GM19455 (cell line): ENCODE results near the gene PTGES3.
"Not testable (repeated sequence)": the region's sequence is repeated elsewhere in the genome, so short reads cannot be mapped to it uniquely, and the experiment has no call there.

ENCODE experiments used
- ATAC-seq: cut with Tn5 transposase; IDR thresholded peaks from one replicate; pipeline ENCODE4 v1.9.1; 2021; ENCODE audit not compliant: unreplicated experiment

Gene PTGES3

DNA sequence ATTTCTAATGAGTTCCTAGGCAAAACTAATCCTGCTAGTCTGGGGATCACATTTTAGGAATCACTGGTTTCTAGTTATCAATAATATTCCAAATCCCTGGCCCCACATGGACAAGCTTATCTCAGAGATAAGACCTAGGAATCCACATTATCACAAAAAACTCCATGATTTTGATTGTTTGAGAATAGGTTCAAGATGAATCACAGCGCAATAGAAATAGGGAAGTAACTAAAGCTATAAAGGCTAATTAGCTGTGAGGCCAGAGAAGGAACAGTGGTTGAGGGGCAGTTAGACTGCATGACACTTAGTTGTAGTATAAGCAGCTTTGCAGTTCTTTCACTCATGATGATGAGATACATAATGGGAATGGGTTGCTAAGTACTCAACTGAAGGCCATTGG, 29.2 kb downstream of the PTGES3 start:
- ATAC-seq = no peak

GRCh38 chr12:56657416-56658379, 30.4 kb downstream of the PTGES3 start:
- no peak for ATAC-seq

DNA sequence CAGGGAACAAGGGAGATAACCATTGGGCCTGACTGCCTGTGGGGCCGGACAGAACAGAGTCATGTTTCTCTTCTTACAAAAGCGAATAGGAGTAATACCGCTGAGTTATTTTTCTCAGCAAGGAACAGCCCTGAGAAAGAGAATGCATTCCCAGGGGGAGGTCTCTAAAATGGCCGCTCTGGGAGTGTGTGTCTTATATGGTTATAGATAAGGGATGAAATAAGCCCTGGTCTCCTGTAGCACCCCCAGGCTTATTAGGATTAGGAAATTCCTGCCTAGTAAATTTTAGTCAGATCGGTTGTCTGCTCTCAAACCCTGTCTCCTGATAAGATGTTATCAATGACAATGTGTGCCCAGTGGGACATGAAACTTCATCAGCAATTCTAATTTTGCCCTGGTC, 34.3 kb downstream of the PTGES3 start:
- not testable (repeated sequence) for ATAC-seq

DNA sequence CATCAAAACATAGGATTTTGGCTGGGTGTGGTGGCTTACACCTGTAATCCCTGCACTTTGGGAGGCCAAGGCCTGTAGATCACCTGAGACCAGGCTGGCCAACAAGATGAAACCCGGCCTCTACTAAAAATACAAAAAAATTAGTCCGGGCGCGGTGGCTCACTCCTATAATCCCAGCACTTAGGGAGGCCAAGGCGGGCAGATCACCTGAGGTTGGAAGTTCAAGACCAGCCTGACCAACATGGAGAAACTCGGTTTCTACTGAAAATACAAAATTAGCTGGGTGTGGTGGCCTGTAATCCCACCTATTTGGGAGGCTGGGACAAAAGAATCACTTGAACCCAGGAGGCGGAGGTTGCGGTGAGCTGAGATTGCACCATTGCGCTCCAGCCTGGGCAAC, 40.1 kb downstream of the PTGES3 start:
- ATAC-seq = not testable (repeated sequence)

DNA sequence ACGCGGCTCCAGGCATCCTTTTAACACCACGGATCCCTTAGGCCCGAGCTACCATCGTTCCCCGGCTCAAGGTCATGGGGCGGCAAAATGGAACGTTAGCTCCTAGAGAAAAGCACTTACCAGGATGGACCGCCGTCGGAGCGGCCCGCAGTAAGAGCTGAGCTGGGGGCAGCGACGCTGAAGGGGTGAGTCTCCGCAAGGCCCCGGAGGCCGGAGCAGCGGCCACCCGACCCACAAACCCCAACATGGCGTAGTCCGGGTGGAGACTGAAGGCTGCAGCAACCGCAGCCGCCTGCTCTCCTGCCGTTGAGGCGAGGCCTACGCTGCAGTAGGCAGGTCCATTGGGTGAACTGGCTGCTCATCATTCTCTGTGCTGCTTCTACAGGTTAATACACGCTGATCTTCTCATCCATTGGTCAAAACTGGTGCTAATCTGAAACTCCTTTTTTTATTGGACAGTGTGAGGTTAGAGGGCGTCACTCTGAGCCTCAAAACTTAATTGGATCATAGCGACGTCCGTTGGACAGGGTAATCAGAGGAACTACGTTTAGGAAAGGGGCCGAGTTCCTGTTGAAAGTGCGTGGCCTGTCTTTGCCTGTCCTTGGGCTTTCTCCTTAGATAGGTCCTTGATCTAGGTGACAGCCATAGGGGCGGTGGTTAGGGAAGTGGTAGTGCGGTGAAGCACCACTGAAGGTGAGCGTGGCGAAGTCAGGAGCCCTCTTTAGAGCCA, 42.2 kb downstream of the PTGES3 start, which contains the start of gene ATP5F1B:
ATP5F1B (minus strand) TSS at position 268 of the 730 bp plus-strand sequence; CDS start at position 247, 21 bp downstream.
- ATAC-seq = peak; percentile 99

GRCh38 chr12:56645201-56645716, 42.8 kb downstream of the PTGES3 start:
- no peak for ATAC-seq

DNA sequence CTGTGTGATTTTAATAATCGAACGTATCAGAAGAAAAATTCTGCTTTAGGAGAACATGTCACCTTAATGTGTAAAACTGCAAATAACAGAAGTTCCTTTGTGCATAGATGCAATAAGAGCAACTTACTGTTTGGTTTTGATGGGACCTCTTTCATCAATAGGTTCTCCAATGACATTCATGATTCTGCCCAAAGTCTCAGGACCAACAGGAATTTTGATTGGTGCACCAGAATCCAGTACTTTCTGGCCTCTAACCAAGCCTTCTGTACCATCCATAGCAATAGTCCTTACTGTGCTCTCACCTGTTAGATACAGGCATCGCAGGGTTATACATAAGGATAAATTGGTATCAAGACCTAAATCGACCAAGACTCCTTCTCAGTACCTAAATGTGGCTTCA, 43.4 kb downstream of the PTGES3 start:
- ATAC-seq = no peak

DNA sequence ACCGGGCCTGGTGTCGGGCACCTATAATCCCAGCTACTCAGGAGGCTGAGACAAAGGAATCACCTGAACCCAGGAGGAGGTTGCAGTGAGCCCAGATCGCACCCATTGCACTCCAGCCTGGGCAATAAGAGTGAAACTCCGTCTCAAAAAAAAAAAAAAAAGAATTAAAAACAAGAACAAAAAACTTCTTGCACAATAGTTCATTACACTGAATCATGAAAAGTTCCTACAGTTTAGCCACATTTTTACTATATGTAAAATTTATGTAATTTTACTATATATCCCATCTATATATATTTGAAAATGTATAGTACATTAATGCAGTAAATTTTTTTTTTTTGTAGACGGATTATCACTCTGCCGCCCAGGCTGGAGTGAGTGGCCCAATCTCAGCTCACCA, 46.9 kb downstream of the PTGES3 start:
- no peak for ATAC-seq

DNA sequence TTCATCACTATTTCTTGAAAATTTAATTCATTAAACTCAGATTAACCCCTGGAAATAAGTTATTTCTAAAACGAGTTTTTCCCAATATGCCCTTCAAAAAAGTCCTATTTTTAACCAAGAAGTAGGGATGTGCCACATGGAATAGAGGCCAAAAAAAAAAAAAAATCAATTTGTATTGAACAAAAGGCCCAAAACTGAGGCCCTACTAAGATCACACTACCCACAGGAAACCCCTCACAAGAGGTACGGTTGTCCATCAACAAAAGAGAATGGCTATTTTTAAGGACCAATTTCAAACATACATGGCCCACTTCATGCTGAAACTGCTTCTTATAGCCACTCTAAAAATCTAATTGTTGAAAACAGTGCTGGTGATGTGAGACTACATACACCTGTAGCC, 50.5 kb downstream of the PTGES3 start:
- no peak for ATAC-seq

DNA sequence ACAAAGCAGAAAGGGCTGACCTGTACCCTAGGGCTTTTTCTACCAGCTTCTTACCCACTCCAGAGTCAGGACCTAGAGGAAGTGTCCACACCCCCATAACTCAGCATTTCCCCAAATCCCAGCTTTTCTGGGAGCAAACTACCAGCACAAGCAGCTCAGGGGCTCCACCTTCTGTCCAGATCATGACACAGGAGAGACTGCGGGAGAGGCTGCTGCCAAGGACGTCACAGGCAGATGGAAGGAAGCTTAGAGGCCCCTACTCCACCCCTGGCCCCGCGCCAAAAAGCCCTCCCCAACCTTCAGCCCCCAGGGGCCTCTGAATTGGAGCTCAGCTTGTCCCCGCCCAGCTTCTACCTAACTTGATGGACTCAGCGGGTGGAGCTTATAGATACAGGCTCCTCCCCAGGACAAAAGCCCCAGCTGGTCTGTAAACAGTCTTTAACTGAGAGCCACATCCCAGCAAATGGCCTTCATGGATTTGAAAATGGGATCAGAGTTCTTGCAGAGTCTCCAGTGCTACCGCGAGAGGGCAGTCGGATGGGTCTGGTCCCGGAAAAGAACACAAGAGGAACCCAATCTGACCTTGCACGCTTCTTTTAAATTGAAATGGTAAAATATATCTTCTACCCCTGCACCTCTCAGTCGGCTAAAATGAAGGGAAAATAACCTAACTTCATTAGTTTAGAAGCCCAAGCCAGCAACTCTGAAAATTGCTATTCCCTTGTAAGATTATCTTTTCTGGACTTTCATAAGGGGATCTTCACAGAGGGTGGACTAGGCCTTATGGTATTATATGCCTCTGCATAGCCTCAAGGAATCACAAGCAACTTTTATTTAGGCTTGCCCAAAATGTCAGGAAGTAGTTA, 51.2 kb downstream of the PTGES3 start:
- peak; percentile 56 for ATAC-seq

DNA sequence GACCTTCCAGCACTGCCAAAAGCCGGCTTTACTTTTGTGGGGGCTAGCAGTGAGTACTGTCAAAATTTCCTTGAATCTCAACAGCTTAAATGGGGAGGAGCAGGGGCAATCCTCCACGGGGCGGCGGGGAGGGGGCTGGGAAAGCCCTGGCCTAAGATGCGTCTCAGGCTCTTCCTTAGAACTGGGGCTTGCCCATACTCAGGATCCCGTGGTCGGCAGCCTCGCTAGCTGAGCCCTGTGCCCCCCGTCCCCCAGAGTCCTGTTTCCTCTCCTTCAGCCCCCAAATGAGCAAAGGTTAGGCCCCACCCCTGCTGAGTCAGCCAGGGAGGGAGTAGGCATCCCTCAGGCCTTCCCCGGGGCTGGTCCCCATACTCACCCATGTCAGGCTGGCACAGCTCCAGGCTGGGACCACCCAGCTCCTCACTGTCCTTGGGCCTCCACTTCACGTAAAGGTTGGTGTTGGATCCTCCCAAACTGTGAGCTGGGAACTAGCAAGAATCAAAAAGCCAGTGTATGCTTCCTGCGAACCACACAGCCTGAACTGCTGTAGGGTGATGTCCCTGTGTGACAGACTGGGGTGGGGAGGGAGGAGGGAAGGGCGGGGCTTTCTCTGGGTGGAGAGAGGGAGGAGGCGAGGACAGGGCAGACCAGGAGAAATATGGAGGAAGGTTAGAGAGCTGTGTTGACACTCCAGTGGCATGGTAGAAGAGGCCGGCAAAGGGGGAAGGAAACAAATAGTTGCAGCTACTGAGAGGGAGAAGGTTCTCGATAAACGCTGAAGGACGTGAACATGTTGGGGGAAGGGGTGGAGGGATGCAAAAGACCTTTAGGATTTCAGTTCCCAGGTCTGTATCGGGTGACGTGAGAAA, 52.0 kb downstream of the PTGES3 start:
- ATAC-seq = peak; percentile 51

GRCh38 chr12:56634837-56635791, 53.0 kb downstream of the PTGES3 start:
- no peak for ATAC-seq

GRCh38 chr12:56634242-56634836, 53.7 kb downstream of the PTGES3 start:
- no peak for ATAC-seq

- no peak for ATAC-seq
Observed at GRCh38 chr12:56633468-56634241, 54.4 kb downstream of the PTGES3 start.

DNA sequence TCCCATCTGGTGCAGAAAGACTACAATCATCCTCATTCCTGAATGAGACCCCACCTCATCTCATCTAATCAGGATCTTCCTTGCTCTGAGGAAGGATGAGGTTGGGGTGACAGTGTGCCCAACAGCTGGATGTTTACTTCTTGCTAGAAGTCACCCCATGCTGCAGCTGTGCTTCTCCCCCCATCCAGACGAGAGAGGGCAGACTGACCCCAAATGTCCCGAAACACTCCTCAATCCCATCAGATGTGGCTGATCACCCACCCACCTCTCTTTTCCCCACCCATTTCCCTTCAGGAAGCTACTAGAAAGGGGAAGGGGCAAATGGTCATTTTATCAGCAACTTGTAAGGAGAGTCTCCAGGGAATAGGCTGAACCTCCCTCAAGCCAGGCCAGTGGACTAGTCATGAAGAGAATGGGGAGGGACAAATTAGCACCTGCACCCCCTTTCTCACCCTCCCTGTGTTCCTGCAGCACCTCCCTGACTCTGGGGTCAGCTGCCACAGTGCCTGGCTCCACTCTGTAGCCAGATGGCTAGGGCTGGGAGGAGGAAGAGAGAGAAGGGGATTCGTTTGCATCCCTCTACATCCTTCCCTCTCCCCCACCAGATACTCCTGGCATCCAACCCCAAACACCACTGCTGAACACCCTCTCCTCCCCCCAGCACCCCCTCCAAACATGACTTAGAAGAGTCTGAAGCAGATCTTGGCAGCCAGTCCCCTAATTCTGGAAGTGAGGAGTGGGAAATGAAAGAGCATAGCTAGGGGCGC, 55.2 kb downstream of the PTGES3 start:
- no peak for ATAC-seq

GRCh38 chr12:56631790-56632700, 56.0 kb downstream of the PTGES3 start:
- ATAC-seq = peak; percentile 22
